D341Med (cell line): ENCODE measurements around the gene ADGRD1.
A peak's percentile ranks its signal among the peaks of the same experiment; 100 is the strongest.
"Not testable (repeated sequence)": the region's sequence is repeated elsewhere in the genome, so short reads cannot be mapped to it uniquely, and the experiment has no call there.

Source experiments
- DNase-seq: peaks from one replicate; pipeline ENCODE4 v3.0.0; 2012; ENCODE audit warnings: low spot score

The ADGRD1 gene

DNA sequence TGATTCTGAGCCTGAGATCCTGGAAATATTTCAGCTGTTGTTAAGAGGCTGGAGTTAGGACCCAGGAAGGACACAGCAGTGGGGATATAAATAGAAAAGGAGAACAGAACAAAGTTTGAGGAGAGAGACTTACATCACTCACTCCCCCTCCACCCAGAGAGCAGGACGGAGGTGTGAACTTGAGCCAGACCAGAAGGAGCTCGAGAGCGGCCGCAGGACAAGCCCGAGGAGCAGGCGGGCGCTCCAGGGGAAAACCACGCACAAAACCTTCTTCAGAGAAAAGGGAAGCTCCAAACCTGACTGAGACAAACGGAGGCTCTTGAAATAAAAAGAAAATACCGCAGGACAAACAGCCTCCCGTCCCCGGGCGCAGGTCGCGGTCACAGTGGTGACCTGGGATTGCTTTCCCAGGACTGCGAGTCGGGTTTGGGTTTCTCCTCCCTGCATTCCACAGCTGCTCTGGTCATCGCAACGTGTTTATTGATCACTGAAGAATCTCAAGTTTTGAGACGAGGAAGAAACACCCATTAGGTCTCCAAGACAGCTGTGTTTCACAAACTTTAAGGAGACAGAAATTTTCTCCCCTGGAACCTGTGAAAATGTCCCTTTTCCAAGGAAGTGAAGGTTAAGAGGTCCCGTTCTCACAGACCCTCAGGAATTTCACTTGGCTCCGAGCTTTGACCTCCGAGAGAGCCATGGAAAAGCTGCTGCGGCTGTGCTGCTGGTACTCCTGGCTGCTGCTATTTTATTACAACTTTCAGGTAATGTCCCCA is at the start of gene ADGRD1:
TSS of gene ADGRD1 (plus strand) at position 137 of the 773 bp plus-strand sequence. CDS start at position 696, 559 bp downstream.
- no peak for DNase-seq

DNA sequence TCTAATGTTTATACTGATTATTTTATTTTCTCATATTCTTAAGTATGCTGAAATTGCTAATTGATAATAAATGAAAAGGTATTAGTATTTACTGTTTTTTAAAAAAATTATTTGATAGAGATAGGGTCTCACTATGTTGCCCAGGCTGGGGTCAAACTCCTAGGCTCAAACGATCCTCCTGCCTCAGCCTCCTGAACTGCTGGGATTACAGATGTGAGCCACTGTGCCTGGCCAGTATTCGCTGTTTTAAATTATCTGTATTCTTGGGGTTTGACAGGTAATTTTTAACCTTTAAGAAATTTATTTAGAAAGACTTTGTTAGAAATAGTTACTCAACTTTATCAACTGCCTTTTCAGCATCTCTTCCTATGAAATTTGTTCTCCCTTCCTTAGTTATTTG is 49.6 kb upstream of the ADGRD1 start:
- DNase-seq: no peak

GRCh38 chr12:130904936-130905455 is 48.7 kb upstream of the ADGRD1 start:
- DNase-seq: not testable (repeated sequence)

DNA sequence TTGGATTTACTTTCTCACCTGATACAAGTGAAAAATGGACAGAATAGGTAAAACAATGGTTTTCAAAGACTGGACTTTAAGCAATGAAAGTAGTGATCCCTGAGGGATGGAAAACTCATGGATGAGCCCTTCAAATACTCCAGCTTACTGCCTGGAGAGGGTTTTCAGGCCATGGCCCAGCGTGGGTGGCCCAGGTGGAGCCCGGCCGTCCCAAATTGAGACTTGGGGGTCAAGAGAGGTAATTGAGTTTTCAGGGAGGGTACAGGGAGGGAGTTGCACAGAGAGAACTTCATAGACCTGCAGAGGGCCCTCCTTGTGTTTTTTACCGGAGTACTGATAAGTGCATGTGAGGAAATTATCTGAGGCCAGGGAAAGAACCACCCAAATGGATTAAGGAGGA is 44.6 kb upstream of the ADGRD1 start:
- DNase-seq: no peak

DNA sequence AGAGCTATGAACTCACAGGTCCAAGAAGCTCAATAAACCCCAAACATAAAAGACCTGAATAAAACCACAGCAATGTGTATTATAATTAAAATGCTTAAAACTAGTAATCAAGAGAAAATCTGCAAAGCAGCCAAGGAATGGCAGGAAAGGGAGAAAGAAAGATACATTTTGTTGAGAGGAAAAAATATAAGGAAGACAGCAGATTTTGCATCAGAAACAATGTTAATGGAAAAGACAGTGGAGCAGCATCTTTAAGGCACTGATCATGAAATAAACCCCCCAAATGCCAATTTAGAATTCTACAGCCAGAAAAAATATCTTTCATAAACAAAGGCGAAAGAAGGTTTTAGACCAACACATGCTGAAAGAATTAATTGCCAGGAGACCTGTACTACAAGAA is 42.5 kb upstream of the ADGRD1 start:
- no peak for DNase-seq

DNA sequence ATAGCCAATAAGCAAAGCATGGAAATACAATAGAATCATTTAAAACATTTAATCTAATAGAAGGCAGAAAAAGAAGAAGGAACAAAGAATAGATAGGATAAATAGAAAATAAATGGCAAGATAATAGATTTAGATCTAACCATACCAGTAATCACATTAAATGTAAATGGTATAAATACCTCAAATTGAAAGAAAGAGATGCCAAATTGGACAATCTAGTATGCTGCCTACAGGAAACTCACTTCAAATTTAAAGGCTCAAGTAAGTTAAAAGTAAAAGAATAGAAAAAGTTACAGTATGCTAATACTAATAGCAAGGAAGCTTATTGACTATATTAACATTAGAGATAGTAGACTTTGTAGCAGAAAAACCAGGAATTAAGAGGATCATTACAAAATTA is 41.8 kb upstream of the ADGRD1 start:
- no peak for DNase-seq

DNA sequence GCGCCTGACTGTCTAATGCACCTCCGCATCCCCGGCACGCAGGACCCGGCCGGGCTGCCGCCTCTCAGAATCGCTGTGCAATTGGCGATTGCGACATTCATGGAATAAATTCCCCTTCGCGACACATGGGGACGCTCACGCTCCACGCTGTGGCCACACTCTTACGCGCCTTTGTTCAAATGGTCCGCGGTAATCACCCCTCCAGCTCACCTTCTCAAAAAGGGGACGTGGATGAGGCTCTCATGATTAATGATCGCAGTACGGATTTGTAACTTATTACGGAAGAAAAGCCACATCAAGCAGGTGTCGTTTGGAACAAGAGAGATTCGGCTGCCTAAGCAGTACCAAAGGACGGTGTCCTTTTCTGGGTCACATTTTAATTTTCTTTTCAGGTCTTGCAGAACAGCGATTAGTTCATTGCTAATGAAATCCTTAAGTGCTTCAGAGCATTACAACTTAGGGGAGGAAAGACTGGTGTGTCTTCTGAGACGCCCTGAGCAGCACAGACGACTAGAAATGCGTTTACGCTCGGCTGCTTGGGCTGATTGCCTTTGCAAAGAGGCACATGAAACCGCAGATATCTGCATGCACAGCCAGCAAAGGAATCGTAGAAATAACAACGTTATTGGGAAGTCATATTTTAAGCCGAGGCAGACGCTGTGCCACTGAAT is 37.3 kb upstream of the ADGRD1 start:
- DNase-seq: peak; percentile 84

GRCh38 chr12:130917607-130918006 is 36.1 kb upstream of the ADGRD1 start:
- DNase-seq: no peak

DNA sequence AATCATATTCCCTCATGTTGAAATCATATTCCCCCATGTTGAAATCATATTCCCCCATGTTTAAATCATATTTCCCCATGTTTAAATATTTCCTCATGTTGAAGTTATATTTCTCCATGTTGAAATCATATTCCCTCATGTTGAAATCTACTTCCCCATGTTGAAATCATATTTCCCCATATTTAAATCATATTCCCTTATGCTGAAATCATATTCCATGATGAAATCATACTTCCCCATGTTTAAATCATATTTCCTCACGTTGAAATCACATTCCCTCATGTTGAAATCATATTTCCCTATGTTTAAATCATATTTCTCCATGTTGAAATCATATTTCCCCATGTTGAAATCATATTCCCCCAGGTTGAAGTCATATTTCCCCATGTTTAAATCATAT is 34.6 kb upstream of the ADGRD1 start:
- DNase-seq: no peak

GRCh38 chr12:130920119-130920703 is 33.5 kb upstream of the ADGRD1 start:
- no peak for DNase-seq

DNA sequence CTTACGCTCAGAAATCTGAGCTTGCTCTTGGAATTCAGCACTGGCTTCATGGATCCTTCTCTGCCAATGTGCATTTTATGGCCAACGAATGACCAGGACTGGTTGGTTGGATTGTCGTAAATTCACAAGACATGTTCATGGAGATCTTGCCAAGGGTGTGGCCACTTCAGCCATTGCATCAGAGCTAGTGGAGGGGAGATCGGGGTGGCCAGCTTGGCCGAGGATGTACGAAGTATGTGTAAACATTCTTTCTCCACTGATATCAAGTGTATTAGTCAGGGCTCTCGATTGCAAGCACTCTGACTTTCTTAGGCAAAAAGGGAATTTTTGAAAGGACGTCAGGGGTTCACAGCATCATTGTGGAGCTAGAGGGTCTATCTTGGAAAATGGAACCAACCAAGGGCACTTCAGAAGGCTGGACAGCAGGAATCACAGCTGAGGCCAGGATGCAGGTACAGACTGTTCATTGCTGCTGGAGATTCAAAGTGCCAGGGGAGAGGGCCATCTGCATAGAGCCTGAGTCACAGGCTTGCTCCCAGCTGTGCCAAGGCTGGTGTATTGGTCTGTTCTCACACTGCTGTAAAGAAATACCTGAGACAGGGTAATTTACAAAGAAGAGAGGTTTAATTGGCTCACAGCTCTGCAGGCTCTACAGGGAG is 32.9 kb upstream of the ADGRD1 start:
- no peak for DNase-seq

DNA sequence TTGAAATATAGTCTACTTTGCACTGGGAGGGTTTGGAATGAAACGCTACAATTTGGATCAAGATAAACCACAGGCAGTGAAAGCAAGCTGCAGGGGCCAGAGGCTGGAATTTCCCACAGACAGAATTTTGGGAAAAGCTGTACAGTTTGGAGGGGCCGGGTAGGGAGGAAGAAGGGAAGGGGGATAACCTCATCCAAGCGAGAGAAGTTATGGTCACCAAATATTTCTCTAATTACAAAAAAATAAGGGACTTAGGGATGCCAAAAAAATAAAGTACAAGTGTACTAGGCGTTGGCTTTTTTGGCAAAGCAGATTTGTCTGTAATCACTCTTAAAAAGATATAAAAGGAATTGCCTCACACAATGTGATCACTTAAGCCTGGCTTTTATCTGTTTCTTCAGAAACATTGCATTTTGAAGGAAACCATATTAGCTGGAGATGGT is 31.2 kb upstream of the ADGRD1 start:
- DNase-seq: no peak

DNA sequence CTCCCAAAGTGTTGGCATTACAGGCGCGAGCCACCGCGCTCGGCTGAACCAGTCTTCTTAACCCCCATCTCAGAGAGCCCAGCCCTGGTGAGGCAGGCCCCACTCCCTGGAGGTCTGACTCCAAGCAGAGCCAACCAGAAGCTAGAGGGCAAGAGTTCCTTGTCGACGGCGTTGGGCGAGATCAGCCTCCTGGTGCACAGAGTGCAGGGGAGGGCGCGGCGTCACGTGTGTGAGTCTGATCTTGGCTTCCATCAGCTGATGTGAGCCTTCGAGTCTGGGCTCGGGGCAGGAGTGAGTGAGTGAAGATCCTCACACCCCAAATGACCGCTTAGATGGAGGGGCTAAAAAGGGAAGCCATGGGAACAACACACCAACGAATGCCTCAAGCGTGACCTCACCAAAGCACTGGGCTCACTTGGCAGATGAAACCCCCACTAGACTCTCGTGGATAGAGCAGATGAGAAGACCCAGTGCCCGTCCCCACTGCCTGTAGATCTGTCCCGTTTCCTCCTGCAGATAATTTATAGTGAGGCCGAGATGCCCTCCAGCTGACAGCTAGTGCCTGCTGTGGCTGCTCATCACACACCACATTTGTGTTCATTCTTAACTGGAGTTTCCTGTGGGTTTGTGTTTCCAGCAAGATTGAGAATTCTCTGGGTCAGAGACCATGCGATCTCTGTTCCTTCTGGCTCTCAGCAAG is 28.6 kb upstream of the ADGRD1 start:
- DNase-seq: no peak

- no peak for DNase-seq
Observed at GRCh38 chr12:130925666-130926015, 28.1 kb upstream of the ADGRD1 start.

GRCh38 chr12:130929363-130929762 is 24.3 kb upstream of the ADGRD1 start:
- no peak for DNase-seq

DNA sequence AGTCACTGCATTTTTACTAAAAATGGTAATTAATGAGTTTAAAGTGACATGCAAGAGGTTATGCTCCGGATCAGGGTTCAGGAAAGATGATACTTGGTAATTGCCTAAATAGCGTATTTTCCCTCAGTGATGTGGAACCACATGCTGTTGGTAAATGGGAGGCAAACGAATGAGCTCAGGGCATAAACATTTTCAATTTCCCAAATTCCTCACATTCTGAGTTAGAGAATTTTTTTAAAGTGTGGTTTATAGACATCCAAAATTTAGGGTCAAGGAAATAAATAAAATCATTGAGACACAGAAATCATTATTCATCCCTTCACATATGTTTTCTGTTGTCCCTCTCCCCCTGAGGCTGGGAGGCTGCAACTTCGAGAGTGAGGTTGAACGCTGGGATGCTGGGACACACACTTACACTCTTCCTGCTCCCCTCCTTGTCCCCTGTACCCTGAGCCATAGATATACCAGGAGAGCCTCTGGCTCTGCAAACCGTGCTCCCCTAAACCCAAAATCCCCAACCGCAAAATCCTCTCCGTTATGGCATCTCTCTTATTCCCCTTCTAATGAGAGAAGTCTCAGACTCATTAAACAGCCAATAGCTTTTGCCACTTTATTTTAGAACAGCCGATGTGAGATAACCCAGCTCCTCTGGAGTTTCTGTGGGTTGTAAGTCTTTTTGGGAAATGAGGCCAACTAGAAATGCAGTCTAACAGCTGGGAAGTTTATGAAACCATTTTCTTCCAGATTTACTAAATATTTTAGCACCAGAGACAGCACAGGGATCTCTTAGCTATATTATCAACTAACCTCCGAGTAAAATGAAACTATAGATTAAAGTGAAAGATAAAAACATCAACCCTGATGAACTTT is 21.4 kb upstream of the ADGRD1 start:
- DNase-seq: no peak

- DNase-seq: no peak
Observed at GRCh38 chr12:130933269-130933995, 20.3 kb upstream of the ADGRD1 start.

DNA sequence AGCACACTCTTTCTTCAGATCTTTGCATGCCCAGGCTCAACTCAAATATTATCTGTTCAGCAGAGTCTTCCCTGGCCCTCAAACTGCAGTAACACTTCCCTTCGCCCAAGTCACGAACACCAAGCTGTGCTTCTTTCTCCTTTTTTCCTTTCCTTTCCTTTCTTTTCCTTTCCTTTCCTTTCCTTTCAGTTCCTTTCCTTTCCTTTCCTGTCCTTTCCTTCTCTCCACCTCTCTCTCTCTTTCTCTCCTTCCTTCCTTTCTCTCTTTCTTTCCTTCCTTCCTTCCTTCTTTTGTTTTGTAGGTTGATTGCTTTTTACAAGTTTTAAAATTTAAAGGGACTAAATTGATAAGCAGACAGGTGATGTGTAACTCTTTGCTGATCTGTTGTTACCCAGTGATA is 19.0 kb upstream of the ADGRD1 start:
- DNase-seq: no peak

GRCh38 chr12:130936561-130936960 is 17.1 kb upstream of the ADGRD1 start:
- no peak for DNase-seq

DNA sequence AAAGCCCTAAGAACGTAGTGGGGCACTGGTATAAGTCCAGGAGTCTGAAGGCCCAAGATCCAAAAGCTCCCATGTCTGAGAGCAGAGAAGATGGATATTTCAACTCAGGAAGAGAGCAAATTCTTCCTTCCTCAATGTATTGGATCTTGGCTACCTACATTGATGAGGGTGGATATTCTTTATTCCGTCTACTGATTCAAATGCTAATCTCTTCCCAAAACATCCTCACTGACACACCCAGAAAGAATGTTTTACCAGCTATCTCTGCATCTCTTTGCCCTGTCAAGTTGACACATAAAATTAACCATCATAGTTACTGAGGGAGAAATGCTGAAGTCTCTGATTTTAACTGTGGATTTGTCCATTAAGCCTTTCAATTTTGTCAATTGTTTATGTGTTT is 16.6 kb upstream of the ADGRD1 start:
- DNase-seq: no peak
